Nephron progenitor cell (in vitro differentiated cells): ENCODE data around the gene IFFO2.
"Not testable (repeated sequence)": the region's sequence is repeated elsewhere in the genome, so short reads cannot be mapped to it uniquely, and the experiment has no call there.

Experiments used
- DNase-seq: peaks from one replicate; pipeline ENCODE4 v3.0.0; 2021
- H3K27ac Mint-ChIP-seq: 2 replicates; pipeline ENCODE4 v1.8.0; 2021; ENCODE audit warnings: mild to moderate bottlenecking, moderate library complexity, mixed read lengths
- H3K27me3 Mint-ChIP-seq: 2 replicates; pipeline ENCODE4 v1.8.0; 2021; ENCODE audit warnings: mild to moderate bottlenecking, low read depth, mixed read lengths; ENCODE audit not compliant: poor library complexity
- H3K36me3 Mint-ChIP-seq: 2 replicates; pipeline ENCODE4 v1.8.0; 2021; ENCODE audit warnings: low read depth, mixed read lengths
- H3K4me1 Mint-ChIP-seq: 2 replicates; pipeline ENCODE4 v1.8.0; 2021; ENCODE audit warnings: mixed read lengths
- H3K4me3 Mint-ChIP-seq: 2 replicates; pipeline ENCODE4 v1.8.0; 2021; ENCODE audit warnings: mild to moderate bottlenecking, moderate library complexity, mixed read lengths
- H3K9me3 Mint-ChIP-seq: 2 replicates; pipeline ENCODE4 v1.8.0; 2021; ENCODE audit warnings: mild to moderate bottlenecking, moderate library complexity, mixed read lengths
- TF ChIP-seq, protein P1 (sequence below): fragments of 200-600 bp; sonication (generic); IDR thresholded peaks from 2 replicates; pipeline ENCODE4 v1.5.0; 2021; ENCODE audit warnings: antibody characterized with exemption

The IFFO2 gene

DNA sequence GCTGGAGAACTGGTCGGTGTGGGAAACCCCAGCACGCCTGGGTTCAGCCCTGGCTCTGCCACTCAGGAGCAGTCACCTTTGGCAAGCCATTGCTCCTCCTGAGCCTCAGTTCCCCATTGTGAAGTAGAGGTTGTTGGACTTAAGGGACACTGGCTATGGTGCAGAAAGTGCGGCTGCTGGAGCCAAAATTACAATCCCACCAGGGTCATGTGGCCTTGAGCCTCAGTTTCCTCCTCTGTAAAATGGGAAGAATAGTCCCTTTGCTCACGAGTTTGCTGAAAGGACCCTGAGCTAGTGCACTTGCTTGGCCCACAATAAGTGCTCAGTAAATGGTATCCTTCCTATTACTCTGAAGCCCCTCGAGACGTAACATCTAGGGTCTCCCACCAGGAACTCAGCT, 82.4 kb downstream of the IFFO2 start:
- TF ChIP-seq, protein P1, sequence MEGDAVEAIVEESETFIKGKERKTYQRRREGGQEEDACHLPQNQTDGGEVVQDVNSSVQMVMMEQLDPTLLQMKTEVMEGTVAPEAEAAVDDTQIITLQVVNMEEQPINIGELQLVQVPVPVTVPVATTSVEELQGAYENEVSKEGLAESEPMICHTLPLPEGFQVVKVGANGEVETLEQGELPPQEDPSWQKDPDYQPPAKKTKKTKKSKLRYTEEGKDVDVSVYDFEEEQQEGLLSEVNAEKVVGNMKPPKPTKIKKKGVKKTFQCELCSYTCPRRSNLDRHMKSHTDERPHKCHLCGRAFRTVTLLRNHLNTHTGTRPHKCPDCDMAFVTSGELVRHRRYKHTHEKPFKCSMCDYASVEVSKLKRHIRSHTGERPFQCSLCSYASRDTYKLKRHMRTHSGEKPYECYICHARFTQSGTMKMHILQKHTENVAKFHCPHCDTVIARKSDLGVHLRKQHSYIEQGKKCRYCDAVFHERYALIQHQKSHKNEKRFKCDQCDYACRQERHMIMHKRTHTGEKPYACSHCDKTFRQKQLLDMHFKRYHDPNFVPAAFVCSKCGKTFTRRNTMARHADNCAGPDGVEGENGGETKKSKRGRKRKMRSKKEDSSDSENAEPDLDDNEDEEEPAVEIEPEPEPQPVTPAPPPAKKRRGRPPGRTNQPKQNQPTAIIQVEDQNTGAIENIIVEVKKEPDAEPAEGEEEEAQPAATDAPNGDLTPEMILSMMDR: no peak
- DNase-seq: no peak
- H3K4me1 Mint-ChIP-seq: peaks cover 4% of the 10 kb centered on the region
- no peak overlapping the region for H3K4me3 Mint-ChIP-seq
- H3K27me3 Mint-ChIP-seq: peaks cover 31% of the 10 kb centered on the region
- H3K36me3 Mint-ChIP-seq: no peaks in the 10 kb centered on the region
- H3K9me3 Mint-ChIP-seq: no peaks in the 10 kb centered on the region
- no peak overlapping the region for H3K27ac Mint-ChIP-seq

GRCh38 chr1:18872071-18872611, 84.3 kb downstream of the IFFO2 start:
- Mint-ChIP-seq H3K9me3 (no peaks in the 10 kb centered on the region), H3K27me3 (peaks cover 26% of the 10 kb centered on the region), H3K27ac (no peak overlapping the region), H3K36me3 (no peaks in the 10 kb centered on the region), H3K4me3 (no peak overlapping the region), H3K4me1 (peaks cover 4% of the 10 kb centered on the region)
- TF ChIP-seq, protein P1: no peak
- no peak for DNase-seq

DNA sequence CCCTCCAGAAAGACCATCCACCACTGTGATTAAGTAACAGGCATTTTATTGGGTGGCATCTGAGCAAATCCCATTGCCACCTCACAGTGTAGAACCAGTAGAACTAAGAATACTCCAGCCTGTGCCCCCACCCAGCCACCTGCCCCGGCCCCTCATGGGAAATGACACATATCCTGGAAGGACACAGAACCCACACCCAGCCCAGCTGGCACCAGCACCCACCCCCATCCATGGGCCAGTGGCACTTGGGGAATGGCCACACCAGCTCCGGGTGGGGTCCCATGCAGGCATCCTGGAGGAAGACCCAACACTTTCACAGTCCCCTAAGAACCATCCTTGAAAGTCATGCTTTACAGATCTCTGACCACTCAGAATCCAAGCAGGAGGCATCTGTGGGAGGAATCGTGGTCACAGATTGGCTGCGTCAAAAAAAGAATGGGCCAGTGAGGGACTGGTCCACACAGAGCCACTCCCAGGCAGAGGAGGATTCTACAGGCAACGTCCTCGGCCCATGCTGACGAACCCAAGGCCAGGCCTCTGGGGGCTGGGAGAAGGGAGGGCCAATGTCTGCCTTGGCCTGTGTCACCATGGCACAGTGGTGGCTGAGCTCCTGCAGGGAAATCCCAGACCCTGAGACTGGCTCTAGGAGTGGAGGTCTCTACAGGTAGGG, 84.9 kb downstream of the IFFO2 start:
- H3K36me3 Mint-ChIP-seq: no peaks in the 10 kb centered on the region
- no peaks in the 10 kb centered on the region for H3K9me3 Mint-ChIP-seq
- H3K4me3 Mint-ChIP-seq: no peak overlapping the region
- H3K27ac Mint-ChIP-seq: no peak overlapping the region
- peaks cover 32% of the 10 kb centered on the region for H3K27me3 Mint-ChIP-seq
- TF ChIP-seq, protein P1: no peak
- DNase-seq: no peak
- no peaks in the 10 kb centered on the region for H3K4me1 Mint-ChIP-seq

DNA sequence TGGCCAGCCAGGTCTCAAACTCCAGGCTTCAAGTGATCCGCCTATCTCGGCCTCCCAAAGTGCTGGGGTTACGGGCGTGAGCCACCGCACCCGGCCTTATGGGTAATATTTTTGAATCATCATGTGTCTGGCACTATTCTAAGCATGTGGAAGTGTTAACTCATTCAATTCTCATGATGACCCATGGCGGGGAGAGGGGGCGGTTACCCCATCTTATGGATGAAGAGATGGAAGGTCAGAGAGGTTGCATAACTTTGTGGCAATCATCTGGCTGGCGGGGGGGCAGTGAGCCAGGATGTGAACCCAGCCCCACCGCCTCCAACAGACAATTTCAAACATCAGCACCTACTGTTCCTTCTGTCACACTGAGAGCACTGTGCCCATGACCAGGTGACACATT, 85.5 kb downstream of the IFFO2 start:
- no peaks in the 10 kb centered on the region for H3K4me1 Mint-ChIP-seq
- no peak overlapping the region for H3K27ac Mint-ChIP-seq
- TF ChIP-seq, protein P1: no peak
- DNase-seq: no peak
- H3K27me3 Mint-ChIP-seq: peaks cover 37% of the 10 kb centered on the region
- H3K36me3 Mint-ChIP-seq: no peaks in the 10 kb centered on the region
- H3K9me3 Mint-ChIP-seq: no peaks in the 10 kb centered on the region
- H3K4me3 Mint-ChIP-seq: no peak overlapping the region

GRCh38 chr1:18870595-18870865, 85.9 kb downstream of the IFFO2 start:
- H3K4me1 Mint-ChIP-seq, DNase-seq, H3K27ac Mint-ChIP-seq, H3K36me3 Mint-ChIP-seq, H3K4me3 Mint-ChIP-seq, H3K9me3 Mint-ChIP-seq: not testable (repeated sequence)
- H3K27me3 Mint-ChIP-seq: peaks cover 38% of the 10 kb centered on the region

DNA sequence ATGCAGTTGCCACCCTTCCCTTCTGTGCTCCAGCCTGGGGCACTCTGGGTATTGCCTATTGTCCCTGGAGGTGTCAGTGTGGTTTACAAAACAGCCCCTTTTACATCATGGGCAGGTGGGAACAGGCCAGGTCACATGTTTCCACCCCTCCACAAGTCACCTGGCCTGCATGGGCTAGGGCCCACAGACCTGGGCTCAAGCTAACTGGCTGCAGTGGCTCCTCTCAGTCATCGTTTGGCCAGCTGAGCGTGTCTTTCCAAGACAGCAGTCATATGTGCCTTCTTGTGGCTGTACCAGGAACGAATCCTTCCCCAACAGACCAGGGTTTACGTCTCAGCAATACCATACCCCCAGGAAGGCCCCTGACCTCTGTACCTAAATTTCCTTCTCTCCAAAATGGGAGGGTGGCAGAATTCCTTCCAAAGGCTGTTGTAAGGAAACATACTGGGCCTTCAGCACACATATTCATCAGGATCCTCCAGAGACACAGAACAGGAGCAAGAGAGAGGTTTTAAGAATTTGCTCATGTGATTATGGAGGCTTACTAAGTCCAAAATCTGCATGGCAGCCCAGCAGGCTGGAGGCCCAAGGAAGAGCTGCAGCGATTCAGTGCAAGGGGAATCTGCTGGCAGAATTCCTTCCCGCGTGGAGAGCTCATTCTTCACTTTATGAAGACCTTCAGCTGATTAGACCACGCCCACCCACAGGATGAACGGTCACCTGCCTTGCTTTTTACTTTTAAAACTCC, 86.5 kb downstream of the IFFO2 start:
- Mint-ChIP-seq H3K4me1 (no peaks in the 10 kb centered on the region), H3K36me3 (no peaks in the 10 kb centered on the region), H3K27ac (no peak overlapping the region), H3K4me3 (no peak overlapping the region), H3K27me3 (peaks cover 38% of the 10 kb centered on the region), H3K9me3 (no peaks in the 10 kb centered on the region)
- DNase-seq: no peak
- TF ChIP-seq, protein P1: no peak
